ENCODE results near the gene PTPRG. TPM values are rescaled to one million over a fixed set of nuclear protein-coding genes. Genes with fewer than 3 reads are reported as not detected.

The PTPRG gene
- total and polyA plus RNA-seq, 2 experiments from 2014 or later, result 24.4 to 131 TPM

DNA sequence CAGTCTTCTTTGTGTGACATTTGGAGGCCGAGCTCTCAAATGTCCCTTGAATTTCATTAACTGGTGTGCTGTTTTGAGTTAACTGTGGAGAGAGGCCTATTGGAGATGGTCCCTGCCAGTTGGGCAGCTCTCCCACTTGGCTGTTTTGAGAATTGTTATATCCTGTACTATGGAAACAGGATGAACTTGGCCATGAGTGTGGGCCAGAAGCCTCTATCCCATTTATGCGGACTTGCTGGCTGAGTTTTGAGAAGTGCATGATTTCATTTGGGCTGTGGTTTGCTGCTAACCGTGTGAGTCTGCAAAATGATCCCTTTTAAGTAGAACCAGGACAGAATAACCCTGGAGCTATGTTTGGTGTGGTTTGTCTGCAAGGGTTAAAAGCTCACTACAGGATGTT lies 366.0 kb downstream of the PTPRG start (continued):
- TF ChIP-seq, protein P1, sequence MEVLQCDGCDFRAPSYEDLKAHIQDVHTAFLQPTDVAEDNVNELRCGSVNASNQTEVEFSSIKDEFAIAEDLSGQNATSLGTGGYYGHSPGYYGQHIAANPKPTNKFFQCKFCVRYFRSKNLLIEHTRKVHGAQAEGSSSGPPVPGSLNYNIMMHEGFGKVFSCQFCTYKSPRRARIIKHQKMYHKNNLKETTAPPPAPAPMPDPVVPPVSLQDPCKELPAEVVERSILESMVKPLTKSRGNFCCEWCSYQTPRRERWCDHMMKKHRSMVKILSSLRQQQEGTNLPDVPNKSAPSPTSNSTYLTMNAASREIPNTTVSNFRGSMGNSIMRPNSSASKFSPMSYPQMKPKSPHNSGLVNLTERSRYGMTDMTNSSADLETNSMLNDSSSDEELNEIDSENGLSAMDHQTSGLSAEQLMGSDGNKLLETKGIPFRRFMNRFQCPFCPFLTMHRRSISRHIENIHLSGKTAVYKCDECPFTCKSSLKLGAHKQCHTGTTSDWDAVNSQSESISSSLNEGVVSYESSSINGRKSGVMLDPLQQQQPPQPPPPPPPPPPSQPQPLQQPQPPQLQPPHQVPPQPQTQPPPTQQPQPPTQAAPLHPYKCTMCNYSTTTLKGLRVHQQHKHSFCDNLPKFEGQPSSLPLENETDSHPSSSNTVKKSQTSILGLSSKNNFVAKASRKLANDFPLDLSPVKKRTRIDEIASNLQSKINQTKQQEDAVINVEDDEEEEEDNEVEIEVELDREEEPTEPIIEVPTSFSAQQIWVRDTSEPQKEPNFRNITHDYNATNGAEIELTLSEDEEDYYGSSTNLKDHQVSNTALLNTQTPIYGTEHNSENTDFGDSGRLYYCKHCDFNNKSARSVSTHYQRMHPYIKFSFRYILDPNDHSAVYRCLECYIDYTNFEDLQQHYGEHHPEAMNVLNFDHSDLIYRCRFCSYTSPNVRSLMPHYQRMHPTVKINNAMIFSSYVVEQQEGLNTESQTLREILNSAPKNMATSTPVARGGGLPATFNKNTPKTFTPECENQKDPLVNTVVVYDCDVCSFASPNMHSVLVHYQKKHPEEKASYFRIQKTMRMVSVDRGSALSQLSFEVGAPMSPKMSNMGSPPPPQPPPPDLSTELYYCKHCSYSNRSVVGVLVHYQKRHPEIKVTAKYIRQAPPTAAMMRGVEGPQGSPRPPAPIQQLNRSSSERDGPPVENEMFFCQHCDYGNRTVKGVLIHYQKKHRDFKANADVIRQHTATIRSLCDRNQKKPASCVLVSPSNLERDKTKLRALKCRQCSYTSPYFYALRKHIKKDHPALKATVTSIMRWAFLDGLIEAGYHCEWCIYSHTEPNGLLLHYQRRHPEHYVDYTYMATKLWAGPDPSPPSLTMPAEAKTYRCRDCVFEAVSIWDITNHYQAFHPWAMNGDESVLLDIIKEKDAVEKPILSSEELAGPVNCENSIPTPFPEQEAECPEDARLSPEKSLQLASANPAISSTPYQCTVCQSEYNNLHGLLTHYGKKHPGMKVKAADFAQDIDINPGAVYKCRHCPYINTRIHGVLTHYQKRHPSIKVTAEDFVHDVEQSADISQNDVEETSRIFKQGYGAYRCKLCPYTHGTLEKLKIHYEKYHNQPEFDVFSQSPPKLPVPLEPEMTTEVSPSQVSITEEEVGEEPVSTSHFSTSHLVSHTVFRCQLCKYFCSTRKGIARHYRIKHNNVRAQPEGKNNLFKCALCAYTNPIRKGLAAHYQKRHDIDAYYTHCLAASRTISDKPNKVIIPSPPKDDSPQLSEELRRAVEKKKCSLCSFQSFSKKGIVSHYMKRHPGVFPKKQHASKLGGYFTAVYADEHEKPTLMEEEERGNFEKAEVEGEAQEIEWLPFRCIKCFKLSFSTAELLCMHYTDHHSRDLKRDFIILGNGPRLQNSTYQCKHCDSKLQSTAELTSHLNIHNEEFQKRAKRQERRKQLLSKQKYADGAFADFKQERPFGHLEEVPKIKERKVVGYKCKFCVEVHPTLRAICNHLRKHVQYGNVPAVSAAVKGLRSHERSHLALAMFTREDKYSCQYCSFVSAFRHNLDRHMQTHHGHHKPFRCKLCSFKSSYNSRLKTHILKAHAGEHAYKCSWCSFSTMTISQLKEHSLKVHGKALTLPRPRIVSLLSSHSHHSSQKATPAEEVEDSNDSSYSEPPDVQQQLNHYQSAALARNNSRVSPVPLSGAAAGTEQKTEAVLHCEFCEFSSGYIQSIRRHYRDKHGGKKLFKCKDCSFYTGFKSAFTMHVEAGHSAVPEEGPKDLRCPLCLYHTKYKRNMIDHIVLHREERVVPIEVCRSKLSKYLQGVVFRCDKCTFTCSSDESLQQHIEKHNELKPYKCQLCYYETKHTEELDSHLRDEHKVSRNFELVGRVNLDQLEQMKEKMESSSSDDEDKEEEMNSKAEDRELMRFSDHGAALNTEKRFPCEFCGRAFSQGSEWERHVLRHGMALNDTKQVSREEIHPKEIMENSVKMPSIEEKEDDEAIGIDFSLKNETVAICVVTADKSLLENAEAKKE (CRISPR knock-in tag; IDR thresholded peaks at IDR 0.05), result no peak

DNA sequence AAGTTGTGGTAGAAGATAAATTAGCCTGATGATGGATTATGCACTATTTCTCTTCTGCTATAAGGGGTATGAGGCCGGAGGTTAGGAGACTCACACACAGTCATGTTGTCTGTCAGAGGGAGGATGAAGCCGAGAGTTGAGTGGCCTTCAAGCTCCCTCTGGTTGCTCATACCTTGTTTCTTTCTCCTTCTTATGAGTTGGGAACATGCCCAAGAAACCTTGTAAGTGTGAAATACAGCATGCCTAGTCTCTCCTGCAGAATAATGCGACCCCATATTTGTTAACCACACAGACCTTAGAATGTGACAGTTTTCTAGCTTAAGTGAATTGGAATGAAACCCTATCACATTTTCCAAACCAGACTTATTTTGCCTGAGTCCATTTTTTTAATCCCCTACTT lies 366.7 kb downstream of the PTPRG start:
- H3K27ac ChIP-seq (ENCODE audit: low read depth), result no peak overlapping the region
- no peak overlapping the region for H3K27ac Mint-ChIP-seq

More for the DNA sequence above, 366.7 kb downstream of the PTPRG start:
- H3K27me3 Mint-ChIP-seq (ENCODE audit: insufficient read depth, low read depth, poor library complexity), result no peaks in the 10 kb centered on the region
- no peak overlapping the region for H3K4me3 Mint-ChIP-seq
- H4K20me1 ChIP-seq (replicated peaks; ENCODE audit: insufficient read depth), result peaks cover 4% of the 10 kb centered on the region; the same call in 1 of the 2 replicates
- no peaks in the 10 kb centered on the region for H3K36me3 ChIP-seq (ENCODE audit: insufficient read depth)
- no peak overlapping the region for H3K4me2 ChIP-seq
- H3K27me3 ChIP-seq (ENCODE audit: insufficient read depth), result no peaks in the 10 kb centered on the region
- H2AFZ ChIP-seq, result no peak overlapping the region
- TF ChIP-seq, protein P1 (CRISPR knock-in tag; IDR thresholded peaks at IDR 0.05), result no peak
- no peak for TF ChIP-seq POLR2AphosphoS5 (IDR thresholded peaks at IDR 0.05; ENCODE audit: low read depth)
- TF ChIP-seq, protein P2, sequence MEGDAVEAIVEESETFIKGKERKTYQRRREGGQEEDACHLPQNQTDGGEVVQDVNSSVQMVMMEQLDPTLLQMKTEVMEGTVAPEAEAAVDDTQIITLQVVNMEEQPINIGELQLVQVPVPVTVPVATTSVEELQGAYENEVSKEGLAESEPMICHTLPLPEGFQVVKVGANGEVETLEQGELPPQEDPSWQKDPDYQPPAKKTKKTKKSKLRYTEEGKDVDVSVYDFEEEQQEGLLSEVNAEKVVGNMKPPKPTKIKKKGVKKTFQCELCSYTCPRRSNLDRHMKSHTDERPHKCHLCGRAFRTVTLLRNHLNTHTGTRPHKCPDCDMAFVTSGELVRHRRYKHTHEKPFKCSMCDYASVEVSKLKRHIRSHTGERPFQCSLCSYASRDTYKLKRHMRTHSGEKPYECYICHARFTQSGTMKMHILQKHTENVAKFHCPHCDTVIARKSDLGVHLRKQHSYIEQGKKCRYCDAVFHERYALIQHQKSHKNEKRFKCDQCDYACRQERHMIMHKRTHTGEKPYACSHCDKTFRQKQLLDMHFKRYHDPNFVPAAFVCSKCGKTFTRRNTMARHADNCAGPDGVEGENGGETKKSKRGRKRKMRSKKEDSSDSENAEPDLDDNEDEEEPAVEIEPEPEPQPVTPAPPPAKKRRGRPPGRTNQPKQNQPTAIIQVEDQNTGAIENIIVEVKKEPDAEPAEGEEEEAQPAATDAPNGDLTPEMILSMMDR (conservative IDR thresholded peaks at IDR 0.05; ENCODE audit: low read depth in 2 of 2), result peak in 1 of 2 experiments; percentile 37; a peak in 2 of 4 replicates
- no peak for TF ChIP-seq ZNF114 (CRISPR knock-in tag; IDR thresholded peaks at IDR 0.05)
- TF ChIP-seq EZH2phosphoT487 (IDR thresholded peaks at IDR 0.05; ENCODE audit: unreplicated experiment), result no peak
- TF ChIP-seq CREB1 (CRISPR knock-in tag; IDR thresholded peaks at IDR 0.05; ENCODE audit: low read depth), result no peak
- peaks cover 53% of the 10 kb centered on the region for H3K4me1 ChIP-seq (ENCODE audit: insufficient read depth)
- ATAC-seq (no peak), DNase-seq (ENCODE audit: low spot score) (no peak)
- no peaks in the 10 kb centered on the region for H3F3A ChIP-seq (replicated peaks; ENCODE audit: low read depth)
- H3K4me1 Mint-ChIP-seq, result peaks cover 69% of the 10 kb centered on the region
- H3K9me3 Mint-ChIP-seq, result no peaks in the 10 kb centered on the region
- no peak overlapping the region for H3K4me3 ChIP-seq
- H3K79me2 ChIP-seq (replicated peaks; ENCODE audit: insufficient read depth), result peaks cover 95% of the 10 kb centered on the region
- H3K36me3 Mint-ChIP-seq (ENCODE audit: low read depth), result no peaks in the 10 kb centered on the region; the same call in 1 of the 3 replicates
- H3K9me2 ChIP-seq (ENCODE audit: insufficient read depth), result no peaks in the 10 kb centered on the region

Measured in GM23338 (cell line).